NCI-H82 (cell line): ENCODE results near the gene LHX3.

Experiments
- DNase-seq: peaks from one replicate; lab custom pipeline; 2025; lab: John Stamatoyannopoulos, UW

Gene LHX3

DNA sequence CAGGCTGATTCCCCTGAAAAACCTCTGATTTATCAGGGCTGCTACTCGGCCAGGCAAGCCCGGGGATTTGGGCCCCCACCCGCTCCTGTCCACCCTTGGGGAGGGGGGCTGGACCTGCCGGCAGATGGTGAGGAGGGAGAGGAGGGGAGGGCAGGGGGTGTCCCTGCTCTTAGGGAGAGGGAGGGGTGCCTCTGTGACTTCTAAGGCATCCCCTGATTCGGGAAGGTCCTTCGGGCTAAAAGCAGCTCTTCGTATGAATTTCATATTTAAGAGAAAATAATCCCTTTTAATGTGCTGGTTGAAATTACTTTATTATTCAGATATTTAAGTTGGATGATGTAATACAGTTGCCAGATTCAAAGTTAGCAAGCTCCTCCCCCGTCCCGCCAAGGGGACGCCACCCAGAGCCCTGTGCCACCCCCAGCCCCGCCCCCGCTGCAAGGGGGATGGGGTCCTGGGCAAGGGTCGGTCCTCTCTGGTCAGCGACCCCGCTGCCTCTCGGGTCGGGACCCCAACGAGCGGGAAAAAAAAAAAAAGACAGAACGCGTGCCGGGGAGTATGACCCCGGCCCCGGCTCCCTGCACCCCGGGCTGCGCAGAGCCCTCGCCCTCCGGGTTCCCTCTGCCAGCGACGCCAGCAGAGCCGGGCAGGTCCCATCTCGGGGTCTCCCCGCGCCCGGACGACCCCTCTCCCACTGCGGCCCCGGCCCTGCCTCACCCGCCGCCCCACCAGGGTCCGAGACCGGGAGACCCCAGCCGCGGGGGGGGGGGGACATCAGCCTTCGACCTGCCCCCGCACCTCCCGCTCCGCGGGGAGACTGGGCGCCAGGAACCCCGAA, 12.4 kb downstream of the LHX3 start:
- DNase-seq: peak; percentile 85

DNA sequence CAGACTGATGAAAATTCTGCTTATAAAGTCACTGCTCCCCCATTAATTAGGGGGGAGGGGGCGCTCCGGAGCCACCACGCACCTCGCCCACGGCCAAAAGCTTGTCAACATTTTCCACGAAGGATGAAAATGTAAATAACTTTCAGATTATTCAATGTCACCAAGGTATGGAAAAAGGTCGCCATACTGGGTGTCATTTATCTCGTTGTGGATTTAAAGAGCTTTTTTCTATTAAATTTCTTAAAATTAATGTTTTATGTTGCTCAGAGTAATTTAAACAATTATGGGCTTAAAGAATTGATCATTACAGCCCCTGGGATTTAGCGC, 13.0 kb downstream of the LHX3 start:
- no peak for DNase-seq

- peak; percentile 46 for DNase-seq
These were observed 13.6 kb downstream of the LHX3 start for GRCh38 chr9:136191099-136191959.

DNA sequence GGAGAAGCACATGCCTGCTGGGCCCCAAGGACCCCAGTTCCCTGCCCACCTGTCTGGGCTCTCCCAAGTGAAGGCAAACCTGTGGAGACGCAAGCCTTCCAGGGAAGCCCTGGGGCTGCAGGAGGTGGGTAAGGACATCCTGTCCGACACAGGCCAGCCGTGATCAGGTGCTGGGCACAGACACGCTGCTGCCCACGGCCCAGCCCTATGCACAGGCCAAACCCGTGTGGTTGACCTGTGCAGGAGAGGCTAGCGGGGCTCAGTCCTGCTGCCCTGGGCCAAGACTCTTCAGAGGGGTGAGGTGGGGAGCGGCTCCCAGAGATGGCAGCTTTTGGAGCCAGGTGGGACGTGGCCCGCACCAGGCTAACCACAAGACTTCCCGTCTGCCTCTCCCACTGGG, 14.3 kb downstream of the LHX3 start:
- no peak for DNase-seq

GRCh38 chr9:136190237-136190601, 14.7 kb downstream of the LHX3 start:
- no peak for DNase-seq

- DNase-seq: peak; percentile 94
These were observed 15.3 kb downstream of the LHX3 start for GRCh38 chr9:136189394-136190236.

DNA sequence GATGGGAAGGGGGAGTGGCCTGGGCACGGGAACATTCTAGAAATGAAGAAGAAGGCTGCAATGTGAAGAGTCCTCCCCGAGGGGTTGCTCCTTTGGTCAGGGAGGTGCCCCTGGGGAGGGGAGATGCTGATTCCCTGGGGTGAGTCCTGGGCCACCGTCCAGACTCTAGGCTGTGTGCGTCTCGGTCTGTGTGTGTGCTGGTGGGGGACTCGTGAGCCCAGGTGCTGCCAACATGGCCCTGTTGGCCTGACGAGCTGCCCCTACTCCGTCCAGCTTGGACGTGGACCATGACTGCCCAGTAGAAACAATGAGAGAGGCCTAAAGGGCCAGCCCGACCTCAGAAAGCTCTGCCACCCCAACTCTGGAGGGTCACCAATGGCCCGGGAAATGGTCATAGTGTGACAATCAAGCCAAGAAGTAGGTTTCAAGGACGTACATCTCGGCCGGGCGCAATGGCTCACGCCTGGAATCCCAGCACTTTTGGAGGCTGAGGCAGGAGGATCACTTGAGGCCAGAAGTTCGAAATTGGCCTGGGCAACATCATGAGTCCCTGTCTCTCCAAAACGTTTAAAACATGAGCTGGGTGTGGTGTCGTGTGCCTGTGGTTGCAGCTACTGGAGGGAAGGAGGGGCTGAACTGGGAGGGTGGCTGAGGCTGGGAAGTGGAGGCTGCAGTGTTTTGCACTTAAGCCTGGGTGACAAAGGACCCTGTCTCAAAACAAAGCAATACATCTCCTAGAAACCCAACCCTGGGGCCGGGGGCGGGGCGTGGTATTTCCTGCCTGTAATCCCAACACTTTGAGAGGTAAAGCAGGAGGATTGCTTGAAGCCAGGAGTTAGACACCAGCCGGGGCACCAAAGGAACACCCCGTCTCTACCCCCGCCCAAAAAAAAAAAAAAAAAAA, 17.0 kb downstream of the LHX3 start:
- peak; percentile 19 for DNase-seq

DNA sequence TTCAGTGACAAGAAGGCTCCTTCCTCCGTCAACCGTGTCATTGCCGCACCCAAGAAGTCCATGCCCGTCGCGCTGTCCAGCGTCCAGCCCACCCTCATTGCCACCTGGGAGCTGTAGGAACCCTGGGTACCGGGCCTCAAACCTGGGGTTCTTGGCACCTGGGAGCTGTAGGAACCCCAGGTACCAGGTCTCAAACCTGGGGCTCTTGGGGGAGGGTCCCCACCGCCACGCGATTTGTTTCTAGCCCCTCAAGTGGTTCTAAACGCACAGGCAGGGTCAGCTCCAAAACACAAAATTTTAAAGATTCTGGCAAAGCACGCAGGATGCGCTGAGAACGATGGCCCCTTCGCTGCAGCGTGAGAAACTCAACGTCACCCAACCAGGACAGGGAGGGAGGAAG, 17.7 kb downstream of the LHX3 start:
- no peak for DNase-seq

- no peak for DNase-seq
These were observed 18.5 kb downstream of the LHX3 start for GRCh38 chr9:136186386-136186785.

GRCh38 chr9:136185596-136186366, 19.1 kb downstream of the LHX3 start:
- DNase-seq: peak; percentile 20

DNA sequence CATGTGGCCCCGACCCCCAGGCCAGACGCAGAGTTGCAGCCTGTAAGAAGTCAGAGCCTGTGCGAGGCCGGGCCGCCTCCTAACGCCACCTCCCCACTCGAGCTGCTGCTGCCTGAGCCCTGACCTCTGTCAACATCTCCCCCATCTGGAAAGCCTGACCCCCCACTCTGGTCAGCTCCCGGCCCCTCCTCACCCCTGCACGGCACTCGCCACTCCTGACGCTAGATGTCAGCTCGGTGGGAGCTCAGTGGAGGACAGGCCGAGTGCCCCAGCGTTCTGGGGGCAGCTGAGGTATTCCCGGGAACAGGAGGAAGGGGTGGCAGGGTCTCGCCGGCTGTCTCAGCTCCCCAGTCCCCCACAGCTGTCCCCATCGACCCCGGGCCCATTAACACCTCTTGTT, 19.9 kb downstream of the LHX3 start:
- DNase-seq: no peak

GRCh38 chr9:136182850-136183422, 22.0 kb downstream of the LHX3 start:
- no peak for DNase-seq

- DNase-seq: no peak
These were observed 22.5 kb downstream of the LHX3 start for GRCh38 chr9:136182420-136182787.

GRCh38 chr9:136181784-136182419, 23.0 kb downstream of the LHX3 start:
- DNase-seq: no peak

GRCh38 chr9:136180586-136180985, 24.3 kb downstream of the LHX3 start:
- no peak for DNase-seq

- no peak for DNase-seq
These were observed 25.2 kb downstream of the LHX3 start for GRCh38 chr9:136179761-136180160.

DNA sequence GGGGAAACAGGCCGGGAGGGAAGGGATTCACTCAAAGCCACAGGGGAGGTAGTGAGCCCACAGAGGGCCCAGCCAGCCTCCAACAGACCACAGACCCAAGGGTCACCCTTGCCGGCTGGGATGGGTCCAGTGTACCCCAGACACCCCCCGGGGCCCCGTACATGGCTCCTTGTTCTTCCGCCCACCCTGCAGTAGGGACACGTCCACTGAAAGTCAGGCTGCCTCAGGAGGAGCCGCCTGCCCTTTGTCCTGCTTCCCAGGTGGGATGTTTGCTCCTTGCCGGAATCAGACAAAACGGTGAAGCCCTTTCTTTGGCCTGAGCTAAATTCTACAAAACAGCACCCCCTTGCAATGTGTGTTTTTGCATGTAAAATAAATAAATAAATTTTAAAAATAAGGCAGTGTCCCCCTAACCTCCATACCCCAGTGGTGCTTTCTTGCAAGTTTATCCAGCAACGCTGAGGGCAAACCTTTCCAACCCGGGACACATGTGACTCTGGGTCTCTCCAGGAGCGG, 25.8 kb downstream of the LHX3 start:
- no peak for DNase-seq

DNA sequence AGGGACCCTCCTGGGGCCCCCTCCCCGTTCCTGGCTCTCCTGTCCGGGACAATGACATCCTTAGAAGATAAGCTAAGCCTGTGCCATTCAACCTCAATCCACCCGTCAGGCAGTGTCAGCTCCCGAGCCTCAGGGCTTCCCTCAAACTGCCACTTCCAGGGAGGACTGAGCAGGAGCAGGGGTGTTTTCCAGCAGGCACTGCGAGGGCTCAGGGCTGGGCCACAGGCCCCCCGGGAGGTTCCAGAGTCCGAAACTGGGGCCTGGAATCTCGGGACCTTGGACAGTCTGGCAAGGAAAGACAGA, 26.2 kb downstream of the LHX3 start:
- no peak for DNase-seq

DNA sequence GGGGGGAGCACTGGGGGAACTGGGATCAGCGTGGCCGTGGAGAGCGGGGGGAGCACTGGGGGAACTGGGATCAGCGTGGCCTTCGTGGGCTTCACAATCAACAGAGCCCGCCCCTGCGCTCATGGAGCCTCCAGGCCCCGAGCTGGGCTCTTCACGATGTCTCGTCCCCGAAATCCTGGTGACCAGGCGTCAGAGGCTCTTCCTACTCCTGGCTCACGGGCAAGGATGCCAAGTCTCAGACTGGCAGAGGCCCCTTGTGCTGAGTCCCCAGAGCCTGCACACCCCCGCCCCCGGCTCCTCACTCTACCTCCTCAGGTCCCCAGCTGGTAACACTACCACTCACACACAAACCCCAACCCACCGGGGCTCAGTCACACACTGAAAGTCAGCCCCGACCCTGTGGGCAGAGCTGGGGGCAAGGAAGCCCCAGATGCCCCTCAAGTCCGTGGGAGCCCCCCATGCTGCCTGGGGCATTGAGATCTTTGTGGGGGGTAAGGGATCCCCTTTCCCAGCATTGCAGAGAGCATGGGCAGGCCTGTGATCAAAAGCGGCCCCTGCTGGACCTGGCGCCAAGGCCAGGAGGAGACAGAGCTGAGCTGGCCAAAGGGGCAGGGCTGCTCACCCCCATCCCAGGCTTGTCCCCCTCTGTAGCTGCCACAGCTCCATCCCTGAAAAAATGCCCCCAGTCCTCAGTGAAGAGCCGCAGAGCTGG, 26.7 kb downstream of the LHX3 start:
- DNase-seq: no peak
